GM21447 (cell line): ENCODE measurements around the gene BCOR.

Source experiments
- ATAC-seq: cut with Tn5 transposase; IDR thresholded peaks from one replicate; pipeline ENCODE4 v1.9.1; 2021; ENCODE audit not compliant: unreplicated experiment

BCOR gene

GRCh38 chrX:40099055-40099958 is 1.5 kb upstream of the BCOR start:
- ATAC-seq: peak; percentile 37

GRCh38 chrX:40098264-40099054 is 701 bp upstream of the BCOR start:
- no peak for ATAC-seq

DNA sequence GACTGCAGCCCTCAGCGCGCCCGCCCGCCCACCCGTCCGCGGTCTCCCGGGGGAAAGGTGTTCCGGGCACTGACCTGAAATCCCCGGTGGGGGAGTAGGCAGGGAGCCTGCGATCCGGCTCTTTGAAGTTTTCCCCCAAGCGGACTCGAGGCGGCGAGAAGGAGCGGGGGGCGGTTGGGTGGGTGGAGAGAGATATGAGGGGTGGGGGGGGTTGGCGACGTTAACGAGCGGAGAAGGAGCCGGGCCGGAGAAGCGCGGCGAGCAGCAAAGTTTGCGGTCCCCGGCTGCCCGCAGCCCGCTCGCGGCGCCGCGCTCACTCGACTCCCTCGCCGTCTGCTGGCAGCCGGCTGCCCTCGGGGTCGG is 636 bp downstream of the BCOR start:
- ATAC-seq: no peak

DNA sequence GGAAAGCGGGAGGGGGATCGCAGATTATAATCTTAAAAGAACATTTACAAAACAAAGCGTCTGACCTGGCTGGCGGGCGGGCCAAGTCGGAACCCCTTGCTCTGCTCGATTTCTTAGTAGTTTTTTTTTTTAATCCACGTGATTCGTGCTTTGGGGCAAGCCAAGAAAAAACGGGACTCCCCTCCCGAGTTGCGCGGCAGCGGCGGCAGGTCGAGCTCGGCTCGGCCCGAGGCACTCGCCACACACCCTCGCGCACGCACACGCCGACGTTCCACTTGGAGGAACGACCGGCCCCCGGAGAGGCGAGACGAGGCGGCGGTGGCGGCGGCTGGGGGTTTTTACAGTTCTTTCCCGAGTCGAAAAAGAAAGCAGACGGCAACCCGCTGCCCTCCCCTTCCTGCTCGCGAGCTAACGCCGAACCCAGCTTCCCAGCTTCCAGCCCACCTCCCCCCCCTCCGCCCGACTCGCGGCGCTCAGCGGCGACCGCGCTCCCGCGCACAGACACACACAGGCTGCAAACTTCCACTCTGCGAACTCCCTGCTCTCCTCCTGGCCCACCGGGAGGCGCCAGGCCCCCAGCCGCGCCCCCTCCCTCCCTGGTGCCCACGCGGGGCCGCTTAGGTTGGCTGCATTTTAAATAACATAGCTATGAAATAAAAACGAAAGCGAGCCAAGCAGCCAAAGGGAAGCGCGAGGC is 1.2 kb downstream of the BCOR start:
- ATAC-seq: no peak

DNA sequence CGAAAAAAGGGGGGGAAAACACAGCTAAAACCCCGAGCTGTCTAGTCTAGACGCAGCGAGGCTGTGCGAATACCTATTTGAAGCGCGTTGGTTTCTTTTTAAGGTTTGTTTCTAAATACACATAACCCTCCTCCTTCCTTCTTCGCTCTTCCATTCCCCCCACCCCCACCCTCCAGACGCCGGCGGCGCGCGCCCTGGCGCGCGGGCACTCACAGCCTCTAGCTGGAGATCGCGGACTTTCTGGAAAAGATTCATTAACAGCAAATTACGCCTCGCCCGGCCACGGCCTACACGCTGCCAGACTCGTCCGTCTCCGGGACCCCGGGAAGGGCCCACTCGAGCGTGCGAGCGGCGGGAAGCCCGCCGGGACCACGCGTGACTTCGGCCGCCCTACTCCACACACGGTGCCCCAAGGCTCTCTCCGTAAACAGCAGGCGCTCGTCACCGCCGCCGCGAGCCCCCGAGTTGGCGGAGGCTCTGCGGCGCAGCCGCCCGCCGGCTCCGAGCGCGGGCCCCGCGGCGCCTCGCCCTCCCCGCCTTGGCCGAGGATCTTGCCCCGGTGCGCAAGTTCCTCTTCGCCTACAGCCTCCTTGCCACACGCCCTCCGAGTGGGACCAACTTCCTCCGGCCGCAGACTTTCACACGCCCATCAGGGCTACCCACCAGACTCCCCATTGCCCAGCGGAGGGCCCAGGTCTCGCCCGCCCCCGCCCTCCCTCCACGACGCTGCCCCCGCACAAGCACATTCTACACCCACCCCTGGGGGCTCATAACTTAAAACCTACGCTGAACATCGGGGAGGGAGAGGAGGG is 2.0 kb downstream of the BCOR start:
- ATAC-seq: no peak

GRCh38 chrX:40094900-40095582 is 2.7 kb downstream of the BCOR start:
- ATAC-seq: no peak

- no peak for ATAC-seq
Observed at GRCh38 chrX:40094041-40094899, 3.5 kb downstream of the BCOR start.

DNA sequence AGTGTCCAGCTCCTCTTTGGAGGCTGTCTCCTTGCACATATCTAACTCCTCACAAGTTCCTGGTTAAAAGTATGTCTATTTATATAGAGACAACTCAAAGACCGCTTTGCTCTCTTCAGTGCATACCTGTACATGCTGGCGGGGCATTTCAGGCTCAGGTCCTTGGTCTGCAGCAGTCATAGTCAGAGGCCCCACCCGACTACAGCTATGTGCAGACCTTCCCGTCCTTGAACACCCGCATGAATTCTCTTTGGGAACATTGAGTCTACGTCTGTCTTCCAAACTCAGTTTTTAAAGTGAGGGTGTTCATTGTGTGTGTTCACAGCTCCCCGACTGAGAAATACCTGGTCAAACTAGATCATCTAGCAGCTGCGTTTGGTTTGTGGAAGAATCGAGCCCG is 4.2 kb downstream of the BCOR start:
- no peak for ATAC-seq

- no peak for ATAC-seq
Observed at GRCh38 chrX:40092808-40093435, 4.8 kb downstream of the BCOR start.

DNA sequence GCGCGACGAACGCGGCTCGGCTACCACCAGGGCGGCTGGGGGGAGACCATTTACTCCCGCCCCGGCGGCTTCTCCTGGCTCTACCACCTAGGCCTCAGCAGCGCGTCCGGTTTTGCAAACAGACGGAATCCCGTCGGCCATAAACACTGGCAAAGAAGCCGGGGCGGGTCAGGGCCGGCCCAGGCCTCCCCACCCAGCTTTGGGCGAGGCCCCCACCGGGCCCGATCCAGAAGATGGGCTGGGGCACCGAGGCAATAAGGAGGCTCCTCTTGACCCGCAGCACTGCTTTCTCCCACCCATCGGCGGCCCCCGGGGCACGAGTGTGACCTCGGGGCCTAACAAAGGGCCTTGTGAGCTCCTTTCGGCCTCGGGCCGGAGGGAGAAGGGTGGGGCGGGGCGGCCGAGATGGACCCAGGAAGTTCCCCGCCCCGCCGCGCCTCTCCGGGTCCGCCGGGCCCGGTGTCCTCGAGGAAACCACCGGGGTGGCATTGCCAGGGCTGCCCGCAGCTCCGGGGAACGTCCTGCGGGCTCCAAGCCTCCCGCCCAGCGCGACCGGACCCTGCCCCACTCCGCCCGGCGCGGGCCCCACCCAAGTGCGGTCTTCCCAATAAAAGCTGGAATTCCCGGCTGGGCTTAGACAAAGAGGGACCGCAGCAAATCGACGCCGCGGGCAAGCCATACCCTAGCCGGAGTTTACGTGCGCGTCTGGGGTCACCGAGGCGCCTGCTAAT is 5.9 kb downstream of the BCOR start:
- ATAC-seq: no peak

DNA sequence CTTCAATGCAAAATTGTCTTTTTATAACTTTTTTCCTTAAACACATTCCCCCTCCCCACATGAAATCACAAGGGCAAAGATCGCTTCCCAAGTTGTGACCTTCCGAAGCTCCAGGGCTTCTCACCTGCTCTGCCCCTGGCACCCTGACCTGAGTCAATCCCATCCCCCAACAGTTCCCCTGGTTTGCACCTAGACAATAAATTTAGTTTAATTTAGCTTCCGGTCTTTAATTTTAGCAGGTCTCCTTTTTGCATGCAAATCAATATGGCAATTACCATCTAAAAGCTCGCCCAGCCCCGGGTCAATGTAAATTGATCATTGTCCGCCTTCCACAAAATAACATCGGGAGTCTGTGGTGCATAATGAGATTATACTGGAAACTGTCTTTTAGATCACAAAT is 6.8 kb downstream of the BCOR start:
- no peak for ATAC-seq

DNA sequence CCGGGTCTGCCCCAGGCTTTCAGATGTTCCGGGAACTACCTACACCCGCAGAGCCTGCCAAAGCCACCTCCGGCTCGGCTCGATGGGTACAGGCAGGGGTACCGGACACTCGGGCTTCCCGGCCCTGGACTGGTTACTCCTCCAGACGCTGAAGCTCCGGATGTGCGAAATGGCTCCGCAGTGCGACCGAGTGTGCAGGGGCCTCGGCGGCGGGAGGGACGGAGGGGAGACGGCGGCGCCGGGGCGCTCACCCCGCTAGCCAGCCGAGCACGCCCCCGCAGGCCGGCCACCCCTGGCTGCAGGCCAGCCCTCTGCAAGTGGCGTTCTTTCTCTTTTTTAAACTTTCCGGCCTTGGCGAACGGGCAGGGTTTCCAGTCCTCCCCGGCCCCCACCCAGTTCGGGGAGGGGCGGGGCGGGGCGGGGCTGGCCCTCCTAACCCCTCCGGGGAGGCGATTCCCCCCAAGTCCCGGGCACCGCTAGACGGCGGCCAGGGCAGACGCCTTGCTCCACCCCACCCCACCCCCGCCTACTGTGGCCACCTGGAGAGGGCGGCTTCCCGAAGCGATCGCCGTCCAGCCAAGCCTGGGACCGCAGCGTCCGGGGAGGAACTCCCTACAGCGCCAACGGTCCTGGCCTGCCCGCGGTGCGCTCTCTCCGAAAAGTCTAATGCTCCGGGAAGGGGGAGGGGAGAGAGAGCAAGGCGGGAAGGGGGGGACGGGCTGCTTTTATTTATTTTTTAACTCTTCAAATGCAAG is 7.5 kb downstream of the BCOR start:
- no peak for ATAC-seq

GRCh38 chrX:40088803-40089540 is 8.8 kb downstream of the BCOR start:
- ATAC-seq: no peak

DNA sequence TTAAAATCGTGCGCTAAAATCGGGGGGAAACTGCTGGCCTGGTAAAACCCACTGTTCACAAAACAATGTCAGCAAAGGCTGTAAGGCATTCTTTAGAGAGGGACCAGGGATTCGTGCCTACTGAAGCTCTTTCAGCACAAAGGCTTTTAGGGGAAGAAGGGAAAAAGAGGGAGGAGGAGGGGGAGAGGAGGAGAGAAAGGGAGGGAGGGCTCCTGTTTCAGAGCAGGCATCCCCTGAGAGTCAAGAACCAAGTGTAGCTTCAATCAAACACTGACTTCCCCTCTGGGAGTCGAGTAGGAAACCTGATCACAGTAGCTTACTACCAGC is 9.5 kb downstream of the BCOR start:
- ATAC-seq: no peak

DNA sequence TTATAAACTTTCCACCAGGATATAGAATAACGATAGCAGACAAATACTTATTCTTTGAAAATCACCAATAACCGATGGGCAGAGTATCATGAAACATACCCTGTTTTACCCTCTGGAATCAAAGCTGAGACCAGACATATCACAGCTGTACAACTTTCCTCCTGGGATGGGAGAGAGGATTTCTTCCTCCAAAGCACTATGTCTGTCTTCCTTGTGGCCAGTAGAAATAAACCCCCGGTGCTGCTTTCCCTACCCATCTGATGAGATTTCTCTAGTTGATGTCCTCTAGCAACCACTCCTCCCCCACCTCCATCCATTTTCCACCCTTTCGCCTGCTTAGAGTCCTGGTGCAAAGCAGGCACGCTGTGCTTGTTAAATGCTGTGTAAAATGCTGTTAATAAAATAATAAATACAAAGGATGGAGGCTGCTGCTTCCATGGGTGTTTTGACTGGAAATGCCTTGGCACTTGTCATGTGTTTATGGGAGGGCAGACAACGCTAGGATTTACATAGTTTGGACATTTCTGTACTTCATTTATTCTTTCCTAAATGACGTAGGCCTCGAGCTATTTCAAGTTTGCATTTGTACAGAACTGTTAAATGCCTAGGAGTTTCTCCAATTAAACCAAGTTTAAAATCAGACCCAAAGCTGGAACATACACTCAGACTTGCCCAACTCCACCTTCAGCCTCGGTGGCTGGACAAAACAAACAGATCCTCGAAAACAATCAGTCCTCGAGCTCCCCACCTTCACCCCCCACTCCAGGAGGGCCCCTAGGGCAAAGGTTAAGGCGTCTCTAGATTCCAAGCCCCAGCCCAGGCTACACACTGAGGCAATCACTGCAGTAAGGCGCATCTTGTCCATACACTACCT is 10.1 kb downstream of the BCOR start:
- ATAC-seq: no peak
